ENCODE data around the gene PPP2R3B.
A peak's percentile ranks its signal among the peaks of the same experiment; 100 is the strongest.
"Not testable (repeated sequence)": the region's sequence is repeated elsewhere in the genome, so short reads cannot be mapped to it uniquely, and the experiment has no call there.

The PPP2R3B gene

GRCh38 chrX:319579-320125 lies 67.1 kb downstream of the PPP2R3B start:
- no peak for DNase-seq (ENCODE audit: low read depth in 2 of 2)

GRCh38 chrX:318739-319578 lies 67.7 kb downstream of the PPP2R3B start, which contains the start of gene GTPBP6:
GTPBP6 (minus strand) TSS chrX:318796; CDS start chrX:318787, 9 bp downstream.
- peak; percentile 96 to 99 for DNase-seq (ENCODE audit: low read depth in 2 of 2)

- peak; percentile 89 to 96 for DNase-seq (ENCODE audit: low read depth in 2 of 2)
These were observed 68.5 kb downstream of the PPP2R3B start for GRCh38 chrX:318068-318738.

- DNase-seq (ENCODE audit: low read depth in 2 of 2), result no peak
These were observed 69.2 kb downstream of the PPP2R3B start for GRCh38 chrX:317424-318067.

GRCh38 chrX:316351-317325 lies 70.1 kb downstream of the PPP2R3B start:
- no peak for DNase-seq (ENCODE audit: low read depth in 2 of 2)

- DNase-seq (ENCODE audit: low read depth in 2 of 2), result no peak
These were observed 71.7 kb downstream of the PPP2R3B start for GRCh38 chrX:314781-315595.

GRCh38 chrX:314049-314448 lies 72.7 kb downstream of the PPP2R3B start:
- DNase-seq (ENCODE audit: low read depth in 2 of 2), result no peak

- no peak for DNase-seq (ENCODE audit: low read depth in 2 of 2)
These were observed 73.2 kb downstream of the PPP2R3B start for GRCh38 chrX:313546-313945.

- no peak for DNase-seq (ENCODE audit: low read depth in 2 of 2)
These were observed 73.9 kb downstream of the PPP2R3B start for GRCh38 chrX:312621-313331.

GRCh38 chrX:311156-312129 lies 75.3 kb downstream of the PPP2R3B start:
- no peak for DNase-seq (ENCODE audit: low read depth in 2 of 2)

GRCh38 chrX:310621-311155 lies 76.0 kb downstream of the PPP2R3B start:
- DNase-seq (ENCODE audit: low read depth in 2 of 2), result no peak

- DNase-seq (ENCODE audit: low read depth in 2 of 2), result no peak
These were observed 77.7 kb downstream of the PPP2R3B start for GRCh38 chrX:308821-309520.

- no peak for DNase-seq (ENCODE audit: low read depth in 2 of 2)
These were observed 79.2 kb downstream of the PPP2R3B start for GRCh38 chrX:307261-308111.

GRCh38 chrX:306614-307251 lies 80.0 kb downstream of the PPP2R3B start:
- not testable (repeated sequence) for DNase-seq (ENCODE audit: low read depth in 2 of 2)

GRCh38 chrX:305781-306613 lies 80.7 kb downstream of the PPP2R3B start:
- DNase-seq (ENCODE audit: low read depth in 2 of 2), result not testable (repeated sequence)

Measured in activated CD8-positive, alpha-beta memory T cell treated with anti-CD3 and anti-CD28 coated beads for 4 hours (primary cell).